ENCODE results near the gene MCRS1.
A peak's percentile ranks its signal among the peaks of the same experiment; 100 is the strongest.
"Not testable (repeated sequence)": the region's sequence is repeated elsewhere in the genome, so short reads cannot be mapped to it uniquely, and the experiment has no call there.

The MCRS1 gene

GRCh38 chr12:49541911-49542505 is 25.9 kb downstream of the MCRS1 start:
- DNase-seq (ENCODE audit: low read depth in 2 of 3, low spot score in 2 of 3) = no peak

GRCh38 chr12:49541140-49541861 is 26.6 kb downstream of the MCRS1 start:
- no peak for DNase-seq (ENCODE audit: low read depth in 2 of 3, low spot score in 2 of 3)

DNA sequence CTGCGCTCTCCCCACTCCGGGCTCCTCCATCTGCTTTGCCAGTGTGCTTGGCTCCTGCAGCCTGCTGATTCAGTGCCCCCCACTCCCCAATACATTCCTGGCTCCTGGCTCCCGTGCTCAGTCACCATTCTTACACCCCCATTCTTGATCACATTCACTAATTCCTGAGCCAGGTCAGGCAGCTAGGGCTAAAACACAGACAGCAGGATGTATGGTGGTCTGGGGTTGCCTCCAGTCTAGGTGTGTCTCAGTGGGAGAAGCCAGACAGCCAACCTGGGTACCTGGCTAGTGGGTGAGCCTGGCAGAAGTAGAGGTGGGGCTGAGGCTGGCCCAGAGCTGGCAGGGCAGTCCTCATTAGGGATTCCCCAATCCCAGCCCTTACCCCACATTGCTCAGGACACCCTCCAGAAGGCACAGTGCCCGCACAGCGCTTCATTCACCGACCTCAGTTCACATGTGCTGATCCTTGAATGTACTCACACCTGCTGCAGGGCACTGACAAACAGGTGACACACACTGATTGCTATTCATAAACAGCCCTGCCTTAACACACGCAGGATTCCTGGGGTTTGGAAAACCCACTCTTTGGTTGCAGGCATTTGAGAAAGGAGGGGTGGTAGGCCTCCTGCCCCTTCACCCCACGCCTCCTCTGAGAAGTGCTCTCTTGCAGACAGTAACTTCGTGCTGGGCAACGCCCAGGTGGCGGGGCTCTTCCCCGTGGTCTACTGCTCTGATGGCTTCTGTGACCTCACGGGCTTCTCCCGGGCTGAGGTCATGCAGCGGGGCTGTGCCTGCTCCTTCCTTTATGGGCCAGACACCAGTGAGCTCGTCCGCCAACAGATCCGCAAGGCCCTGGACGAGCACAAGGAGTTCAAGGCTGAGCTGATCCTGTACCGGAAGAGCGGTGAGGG is 27.5 kb downstream of the MCRS1 start:
- no peak for DNase-seq (ENCODE audit: low read depth in 2 of 3, low spot score in 2 of 3)

- DNase-seq (ENCODE audit: low read depth in 2 of 3, low spot score in 2 of 3) = no peak
These were observed 28.3 kb downstream of the MCRS1 start for GRCh38 chr12:49539406-49540228.

- DNase-seq (ENCODE audit: low read depth in 2 of 3, low spot score in 2 of 3) = peak; percentile 61 to 70 (median 61)
These were observed 29.2 kb downstream of the MCRS1 start, which contains the start of gene KCNH3 for GRCh38 chr12:49538510-49539403. Gene KCNH3, plus strand, starts transcription at chr12:49539030. Its CDS starts 387 bp downstream, at chr12:49539417.

DNA sequence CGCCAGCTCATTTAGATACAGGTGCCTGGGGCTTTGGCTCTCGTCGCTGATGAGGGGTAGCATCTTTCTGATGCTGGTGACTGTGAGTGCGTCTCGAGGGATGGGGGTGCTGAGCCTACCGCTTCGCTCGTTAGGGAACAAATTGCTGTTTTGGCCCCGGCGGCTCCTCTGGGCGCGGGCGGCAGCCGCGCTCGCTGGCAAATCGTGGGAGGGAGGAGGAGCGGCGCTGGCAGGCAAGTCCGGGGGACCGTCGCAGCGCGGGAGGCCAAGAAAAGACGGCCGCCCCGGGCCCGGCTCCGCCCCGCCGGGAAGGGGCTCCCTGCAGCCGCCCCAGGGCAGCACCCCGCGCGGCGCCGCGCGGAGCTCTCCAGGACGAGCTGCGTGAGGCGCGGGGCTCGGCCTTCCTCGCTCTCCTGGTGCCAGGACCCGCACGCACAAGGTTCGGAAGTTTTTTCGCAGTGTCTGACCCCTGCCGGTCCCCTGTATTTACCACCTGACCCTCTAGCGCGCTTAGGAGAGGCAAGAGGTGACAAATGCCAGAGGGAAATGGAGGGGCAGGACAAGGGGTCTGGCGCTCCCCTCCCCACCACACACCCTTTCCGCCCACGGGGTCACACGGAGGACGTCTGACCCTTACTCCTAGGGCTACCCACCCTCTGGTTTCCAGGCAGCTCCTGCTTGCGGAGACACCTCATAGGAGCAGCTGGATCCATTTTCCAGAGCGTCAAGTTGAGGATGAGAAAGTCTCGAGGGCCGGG is 30.0 kb downstream of the MCRS1 start:
- DNase-seq (ENCODE audit: low read depth in 2 of 3, low spot score in 2 of 3) = no peak

GRCh38 chr12:49537231-49537751 is 30.7 kb downstream of the MCRS1 start:
- DNase-seq (ENCODE audit: low read depth in 2 of 3, low spot score in 2 of 3) = no peak

- DNase-seq (ENCODE audit: low read depth in 2 of 3, low spot score in 2 of 3) = no peak
These were observed 31.3 kb downstream of the MCRS1 start for GRCh38 chr12:49536526-49537071.

DNA sequence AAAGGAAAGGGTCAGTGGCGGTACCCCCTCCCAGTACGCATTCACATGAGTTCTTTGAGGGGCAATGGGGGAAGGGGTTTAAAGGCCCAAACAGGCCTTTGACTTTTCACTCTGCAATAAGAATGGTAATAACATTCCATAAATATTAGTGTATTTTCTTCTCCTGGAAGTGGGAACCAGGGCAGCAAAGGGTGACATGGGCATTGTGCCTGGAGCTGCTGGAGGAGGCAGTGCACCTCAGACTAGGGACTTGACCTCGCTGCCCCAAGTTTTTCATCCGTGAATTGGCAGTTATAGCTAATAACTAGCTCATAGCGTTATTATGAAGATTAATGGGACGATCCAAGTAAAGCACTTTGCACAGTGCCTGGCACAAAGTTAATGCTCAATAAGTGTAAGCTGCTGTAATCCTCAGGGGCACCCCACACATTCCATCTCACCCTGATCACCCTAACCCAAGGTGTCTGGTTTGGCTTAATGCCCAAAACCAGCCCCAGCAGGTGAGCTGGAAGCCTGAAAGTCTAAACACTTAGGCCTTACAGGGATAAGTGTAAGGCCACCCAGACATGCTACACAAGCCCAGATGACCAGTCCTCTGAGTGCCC is 31.9 kb downstream of the MCRS1 start:
- no peak for DNase-seq (ENCODE audit: low read depth in 2 of 3, low spot score in 2 of 3)

GRCh38 chr12:49534731-49535278 is 33.1 kb downstream of the MCRS1 start:
- DNase-seq (ENCODE audit: low read depth in 2 of 3, low spot score in 2 of 3) = no peak

GRCh38 chr12:49534122-49534521 is 33.8 kb downstream of the MCRS1 start:
- DNase-seq (ENCODE audit: low read depth in 2 of 3, low spot score in 2 of 3) = not testable (repeated sequence)

- no peak for DNase-seq (ENCODE audit: low read depth in 2 of 3, low spot score in 2 of 3)
These were observed 34.6 kb downstream of the MCRS1 start for GRCh38 chr12:49533331-49533730.

- no peak for DNase-seq (ENCODE audit: low read depth in 2 of 3, low spot score in 2 of 3)
These were observed 36.2 kb downstream of the MCRS1 start for GRCh38 chr12:49531745-49532144.

DNA sequence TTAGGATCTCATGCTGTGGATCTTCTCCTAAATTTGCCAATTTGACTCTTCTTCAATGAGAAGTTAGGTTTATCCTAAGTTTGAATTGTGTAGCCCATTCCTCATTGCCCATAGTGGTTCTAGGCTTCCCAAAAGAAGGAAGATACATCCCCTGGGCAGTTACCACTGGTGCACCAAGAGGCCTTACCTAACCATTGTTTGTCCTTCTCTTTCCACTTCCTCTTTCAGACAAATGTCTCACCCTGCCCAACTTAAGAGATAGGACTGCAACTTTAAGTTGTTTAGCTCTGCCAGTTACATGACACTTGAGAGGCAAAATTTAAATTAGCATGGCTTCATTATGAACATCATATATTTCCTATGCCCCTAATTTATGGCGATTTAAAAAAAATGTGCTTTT is 38.5 kb downstream of the MCRS1 start:
- no peak for DNase-seq (ENCODE audit: low read depth in 2 of 3, low spot score in 2 of 3)

GRCh38 chr12:49527361-49528130 is 40.4 kb downstream of the MCRS1 start:
- DNase-seq (ENCODE audit: low read depth in 2 of 3, low spot score in 2 of 3) = no peak

- DNase-seq (ENCODE audit: low read depth in 2 of 3, low spot score in 2 of 3) = no peak
These were observed 42.0 kb downstream of the MCRS1 start for GRCh38 chr12:49525942-49526341.

DNA sequence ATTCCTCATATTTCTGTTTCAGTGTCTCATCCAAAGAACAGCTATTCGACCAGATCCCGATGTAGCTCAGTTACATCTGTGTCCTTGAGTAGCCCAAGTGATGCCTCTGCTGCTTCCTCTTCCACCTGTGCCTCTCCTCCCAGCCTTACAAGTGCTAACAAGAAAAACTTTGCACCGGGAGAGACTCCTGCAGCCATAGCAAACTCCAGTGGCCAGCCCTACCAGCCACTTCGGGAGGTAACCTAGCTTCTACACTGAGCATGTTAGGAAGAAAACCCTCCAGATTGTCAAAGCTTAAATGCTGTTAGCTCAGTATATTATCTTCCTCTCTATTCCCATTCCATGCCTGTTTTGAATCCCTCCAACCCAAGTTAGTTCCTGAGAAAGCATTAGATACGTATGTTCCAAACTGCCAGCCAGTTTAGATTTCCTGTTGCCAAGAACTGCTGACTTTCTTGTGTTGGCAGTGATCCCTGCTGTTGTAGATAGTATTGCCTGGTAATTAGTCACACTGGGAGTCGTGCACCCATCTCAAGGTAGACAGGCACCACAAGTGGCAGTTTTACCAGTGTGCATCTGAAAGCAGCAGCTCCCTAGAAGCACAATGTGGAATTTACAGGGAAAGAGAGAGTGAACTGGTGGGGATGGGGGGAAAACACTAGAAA is 43.1 kb downstream of the MCRS1 start:
- no peak for DNase-seq (ENCODE audit: low read depth in 2 of 3, low spot score in 2 of 3)

All from activated CD8-positive, alpha-beta memory T cell treated with anti-CD3 and anti-CD28 coated beads for 48 hours (primary cell).